Neural crest cell (in vitro differentiated cells): ENCODE results near the gene ATP11A. TPM values are rescaled to one million over a fixed set of nuclear protein-coding genes. Genes with fewer than 3 reads are reported as not detected.

Source experiments
- DNase-seq: peaks from one replicate; pipeline ENCODE4 v3.0.0; 2021; ENCODE audit warnings: low read depth, mixed read lengths, low spot score
- H3K27ac Mint-ChIP-seq: one replicate; pipeline ENCODE4 v1.8.0; 2021; ENCODE audit warnings: mild to moderate bottlenecking, mixed read lengths; ENCODE audit not compliant: unreplicated experiment
- H3K27me3 Mint-ChIP-seq: 2 replicates; pipeline ENCODE4 v1.8.0; 2021; ENCODE audit warnings: low read depth, mild to moderate bottlenecking, mixed read lengths
- H3K36me3 Mint-ChIP-seq: 2 replicates; pipeline ENCODE4 v1.8.0; 2021; ENCODE audit warnings: low read depth, mild to moderate bottlenecking, mixed read lengths
- H3K4me1 Mint-ChIP-seq: 2 replicates; pipeline ENCODE4 v1.8.0; 2021; ENCODE audit warnings: mixed read lengths
- H3K4me3 Mint-ChIP-seq: one replicate; pipeline ENCODE4 v1.8.0; 2021; ENCODE audit warnings: mild to moderate bottlenecking, mixed read lengths
- H3K9me3 Mint-ChIP-seq: 2 replicates; pipeline ENCODE4 v1.8.0; 2021; ENCODE audit warnings: mixed read lengths
- total RNA-seq: library from RNA; stranded (reverse); gene quantifications from 2 replicates; pipeline ENCODE4 v1.2.1, GENCODE V29; 2021
- TF ChIP-seq, protein P1 (sequence below): fragments of 200-600 bp; sonication (generic); conservative IDR thresholded peaks from 2 replicates; pipeline ENCODE4 v1.5.0; 2021; ENCODE audit warnings: antibody characterized with exemption, mild to moderate bottlenecking

The ATP11A gene
- total RNA-seq, 1 donor from 2014 or later, result 97.4 TPM

DNA sequence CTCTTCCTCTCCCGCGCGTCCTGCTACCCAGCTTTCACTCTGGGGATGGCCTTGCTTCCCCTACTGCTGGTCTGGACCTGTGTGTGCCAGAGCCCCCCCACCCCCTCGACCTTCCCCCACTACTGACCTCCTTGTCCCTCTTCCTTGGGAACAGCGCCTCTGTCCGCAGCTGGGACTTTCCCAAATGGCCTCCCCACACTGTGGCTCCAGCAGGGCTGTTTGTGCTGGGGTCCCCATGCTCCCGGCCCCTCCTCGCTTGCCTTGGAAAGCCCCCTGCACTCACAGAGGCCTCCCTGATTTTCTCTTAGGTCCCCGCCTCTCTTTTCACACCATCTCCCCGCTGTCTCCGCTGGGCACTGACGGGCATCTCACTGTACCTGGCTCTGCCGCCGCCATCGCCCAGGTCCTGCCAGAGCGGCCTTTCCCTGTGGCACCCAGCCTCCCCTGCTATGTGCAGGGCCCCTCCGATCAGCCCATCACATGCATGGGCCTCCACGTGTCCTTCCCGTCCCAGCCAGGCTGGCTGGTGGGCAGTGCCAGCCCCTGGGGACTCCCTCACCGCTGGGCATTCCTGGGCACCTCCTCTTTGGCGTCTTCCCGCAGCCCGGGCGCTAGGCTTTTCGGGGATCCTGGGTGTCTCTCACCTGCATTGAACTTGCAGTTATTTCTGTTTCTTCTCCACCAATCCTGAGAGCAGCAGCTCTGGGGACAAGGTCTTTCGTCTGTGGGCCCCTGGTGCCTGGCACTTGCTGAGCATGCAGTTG lies 118.7 kb downstream of the ATP11A start:
- Mint-ChIP-seq H3K4me1 (peaks cover 20% of the 10 kb centered on the region), H3K36me3 (peaks cover 25% of the 10 kb centered on the region)

DNA sequence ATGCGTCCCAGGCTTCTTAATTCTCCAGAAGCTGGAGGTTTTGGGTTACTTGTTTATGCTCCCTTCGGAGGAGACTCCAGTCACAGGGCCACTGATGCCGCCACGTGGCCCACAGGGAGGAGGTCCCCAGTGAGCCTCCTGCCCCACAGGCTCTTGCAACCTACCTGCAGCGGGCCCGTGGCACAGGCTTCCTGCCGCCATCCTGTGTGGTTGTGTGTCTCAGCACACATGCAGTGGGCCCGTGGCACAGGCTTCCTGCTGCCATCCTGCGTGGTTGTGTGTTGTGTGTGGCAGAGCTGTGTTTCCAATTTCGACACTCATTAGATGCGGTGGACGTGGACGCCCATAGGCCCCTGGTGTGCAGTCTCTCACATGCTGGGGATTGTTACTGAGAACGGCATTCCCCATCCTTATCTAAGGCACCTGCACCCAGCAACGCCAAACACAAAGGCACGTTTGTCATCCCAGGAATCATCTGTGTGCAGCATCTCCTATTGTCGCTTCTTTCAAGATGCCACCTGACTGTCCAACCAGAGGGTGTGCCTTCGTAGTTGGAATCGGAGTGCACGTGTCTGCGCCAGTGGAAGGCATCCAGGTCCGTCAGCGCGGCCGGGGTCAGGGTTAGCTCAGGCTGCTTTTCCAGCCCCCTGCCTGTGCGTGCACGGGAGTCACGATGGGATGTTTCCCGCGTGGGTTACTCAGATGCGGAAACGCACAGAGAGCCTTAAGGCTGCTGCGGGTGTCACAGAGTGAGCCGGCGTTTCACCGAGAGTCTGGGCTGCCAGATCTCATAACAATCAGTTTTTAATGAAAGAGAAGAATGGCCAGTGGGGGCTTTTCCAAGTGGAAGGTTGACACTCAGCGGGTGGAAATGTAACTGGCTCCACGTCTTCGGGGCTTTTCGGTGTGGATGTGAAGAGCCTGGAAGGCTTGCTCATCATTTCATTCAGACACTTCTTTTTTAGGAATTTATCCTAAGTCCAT lies 119.8 kb downstream of the ATP11A start:
- no peak overlapping the region for H3K27ac Mint-ChIP-seq
- H3K4me1 Mint-ChIP-seq, result peaks cover 17% of the 10 kb centered on the region
- TF ChIP-seq, protein P1, sequence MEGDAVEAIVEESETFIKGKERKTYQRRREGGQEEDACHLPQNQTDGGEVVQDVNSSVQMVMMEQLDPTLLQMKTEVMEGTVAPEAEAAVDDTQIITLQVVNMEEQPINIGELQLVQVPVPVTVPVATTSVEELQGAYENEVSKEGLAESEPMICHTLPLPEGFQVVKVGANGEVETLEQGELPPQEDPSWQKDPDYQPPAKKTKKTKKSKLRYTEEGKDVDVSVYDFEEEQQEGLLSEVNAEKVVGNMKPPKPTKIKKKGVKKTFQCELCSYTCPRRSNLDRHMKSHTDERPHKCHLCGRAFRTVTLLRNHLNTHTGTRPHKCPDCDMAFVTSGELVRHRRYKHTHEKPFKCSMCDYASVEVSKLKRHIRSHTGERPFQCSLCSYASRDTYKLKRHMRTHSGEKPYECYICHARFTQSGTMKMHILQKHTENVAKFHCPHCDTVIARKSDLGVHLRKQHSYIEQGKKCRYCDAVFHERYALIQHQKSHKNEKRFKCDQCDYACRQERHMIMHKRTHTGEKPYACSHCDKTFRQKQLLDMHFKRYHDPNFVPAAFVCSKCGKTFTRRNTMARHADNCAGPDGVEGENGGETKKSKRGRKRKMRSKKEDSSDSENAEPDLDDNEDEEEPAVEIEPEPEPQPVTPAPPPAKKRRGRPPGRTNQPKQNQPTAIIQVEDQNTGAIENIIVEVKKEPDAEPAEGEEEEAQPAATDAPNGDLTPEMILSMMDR, result no peak
- no peaks in the 10 kb centered on the region for H3K9me3 Mint-ChIP-seq
- H3K4me3 Mint-ChIP-seq, result no peak overlapping the region
- H3K36me3 Mint-ChIP-seq, result peaks cover 31% of the 10 kb centered on the region
- H3K27me3 Mint-ChIP-seq, result no peaks in the 10 kb centered on the region
- DNase-seq, result no peak

More for the DNA sequence above, 118.7 kb downstream of the ATP11A start:
- Mint-ChIP-seq H3K27me3 (no peaks in the 10 kb centered on the region), H3K9me3 (no peaks in the 10 kb centered on the region), H3K4me3 (no peak overlapping the region), H3K27ac (peak overlapping the region; percentile 35)
- DNase-seq, result no peak
- TF ChIP-seq, protein P1, result no peak

DNA sequence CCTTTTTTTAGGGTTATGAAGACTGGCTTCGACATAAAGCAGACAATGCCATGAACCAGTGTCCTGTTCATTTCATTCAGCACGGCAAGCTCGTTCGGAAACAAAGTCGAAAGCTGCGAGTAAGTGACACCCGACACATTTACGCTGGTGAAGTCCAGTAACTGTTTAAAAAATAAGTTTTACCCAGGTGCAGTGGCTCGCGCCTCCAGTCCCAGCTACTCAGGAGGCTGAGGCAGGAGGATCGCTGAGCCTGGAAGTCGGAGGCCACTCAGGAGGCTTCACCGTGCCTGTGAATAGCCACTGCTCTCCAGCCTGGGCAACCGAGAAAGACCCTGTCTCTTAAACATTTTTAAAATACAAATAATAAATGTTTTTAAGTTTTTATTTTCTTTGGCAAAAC lies 120.8 kb downstream of the ATP11A start:
- Mint-ChIP-seq H3K9me3 (no peaks in the 10 kb centered on the region), H3K27me3 (no peaks in the 10 kb centered on the region), H3K4me3 (no peak overlapping the region), H3K27ac (no peak overlapping the region), H3K4me1 (peaks cover 9% of the 10 kb centered on the region), H3K36me3 (peaks cover 37% of the 10 kb centered on the region)
- TF ChIP-seq, protein P1, result no peak
- no peak for DNase-seq

DNA sequence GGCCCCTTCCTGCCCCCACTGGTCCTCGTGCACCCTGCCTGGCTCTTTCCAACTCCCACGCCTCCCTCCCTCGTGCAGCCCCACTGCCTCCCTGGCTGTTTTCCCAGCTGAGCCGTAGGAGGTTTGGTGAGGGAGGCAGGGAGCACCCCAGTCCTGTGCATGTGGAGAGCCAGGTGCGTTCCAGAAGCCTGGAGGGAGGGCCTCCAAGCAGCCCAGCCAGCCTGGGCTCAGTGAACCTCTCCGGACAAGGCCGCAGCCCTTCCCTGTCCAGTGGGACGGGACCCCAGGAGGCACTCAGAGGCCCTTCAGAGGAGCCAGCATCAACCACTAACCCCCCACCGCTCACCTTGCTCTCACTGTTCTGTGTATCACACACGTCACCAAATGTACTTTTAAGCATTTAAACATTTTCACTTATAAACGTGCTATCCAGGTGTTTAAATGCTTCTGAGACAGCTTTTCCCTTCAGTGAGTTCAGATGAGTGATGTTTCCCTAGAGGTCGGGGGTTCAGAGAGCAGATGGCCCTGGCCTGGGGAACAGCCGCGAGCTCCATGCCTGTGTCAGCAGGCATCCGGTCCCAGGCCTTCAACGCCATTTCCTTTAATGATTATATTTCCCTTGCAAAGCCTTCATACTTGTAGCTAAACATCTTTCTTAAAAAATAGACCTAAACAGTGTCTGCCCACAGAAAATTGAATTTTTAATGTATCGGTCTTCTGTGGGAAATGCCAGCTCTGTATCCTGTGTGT lies 122.6 kb downstream of the ATP11A start:
- no peaks in the 10 kb centered on the region for H3K27me3 Mint-ChIP-seq
- H3K4me1 Mint-ChIP-seq, result peaks cover 3% of the 10 kb centered on the region
- peak overlapping the region; percentile 27 for H3K27ac Mint-ChIP-seq
- no peak for DNase-seq
- H3K4me3 Mint-ChIP-seq, result no peak overlapping the region
- H3K9me3 Mint-ChIP-seq, result peaks cover 1% of the 10 kb centered on the region
- TF ChIP-seq, protein P1, result no peak
- H3K36me3 Mint-ChIP-seq, result peaks cover 47% of the 10 kb centered on the region

DNA sequence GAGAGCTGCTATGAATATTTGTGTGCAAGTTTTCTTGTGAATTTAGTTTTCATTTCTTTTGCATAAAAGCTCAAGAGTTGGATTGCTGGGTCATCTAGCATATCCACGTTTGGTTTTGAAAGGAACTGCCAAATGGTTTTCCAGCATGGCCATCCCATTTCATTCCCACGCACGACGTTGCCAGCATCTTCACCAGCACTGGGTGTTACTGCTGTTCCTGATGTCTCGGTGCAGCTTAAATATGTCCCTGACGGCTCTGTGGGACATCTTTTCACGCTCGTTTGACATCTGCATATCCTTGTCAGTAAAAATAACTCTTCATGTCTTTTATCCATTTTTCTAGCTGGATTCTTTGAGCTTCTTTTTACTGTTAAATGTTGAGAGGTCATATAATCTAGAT lies 123.7 kb downstream of the ATP11A start:
- Mint-ChIP-seq H3K4me3 (no peak overlapping the region), H3K36me3 (peaks cover 58% of the 10 kb centered on the region), H3K27ac (no peak overlapping the region), H3K9me3 (peaks cover 2% of the 10 kb centered on the region), H3K27me3 (no peaks in the 10 kb centered on the region), H3K4me1 (peaks cover 3% of the 10 kb centered on the region)
- TF ChIP-seq, protein P1, result no peak
- no peak for DNase-seq
